SU-DHL-6 (cell line): ENCODE results near the gene FAM236A.
"Not testable (repeated sequence)": the region's sequence is repeated elsewhere in the genome, so short reads cannot be mapped to it uniquely, and the experiment has no call there.

Source experiments
- H2AFZ ChIP-seq: fragments of 200-600 bp; sonication (generic); 2 replicates; pipeline ENCODE4 v1.6.1; 2014; ENCODE audit warnings: low read depth, mild to moderate bottlenecking, moderate library complexity, mixed read lengths, antibody characterized with exemption, low read length; ENCODE audit not compliant: severe bottlenecking
- H3F3A ChIP-seq: fragments of 200-600 bp; shearing (Covaris generic); 2 replicates; pipeline ENCODE4 v1.6.0; 2016; ENCODE audit warnings: antibody characterized with exemption, mild to moderate bottlenecking; ENCODE audit not compliant: insufficient read depth
- H3K27ac ChIP-seq: fragments of 200-600 bp; sonication (generic); 2 replicates; pipeline ENCODE4 v1.5.1; 2016; ENCODE audit warnings: low read depth, mild to moderate bottlenecking, low read length, moderate library complexity, mixed read lengths
- H3K27me3 ChIP-seq: fragments of 200-600 bp; sonication (generic), shearing (Covaris generic); 2 replicates; pipeline ENCODE4 v1.6.0; 2014; ENCODE audit warnings: mild to moderate bottlenecking, low read length
- H3K36me3 ChIP-seq: fragments of 200-600 bp; sonication (generic); 2 replicates; pipeline ENCODE4 v1.6.1; 2014; ENCODE audit warnings: mild to moderate bottlenecking, low read length, mixed read lengths
- H3K4me2 ChIP-seq: fragments of 300-600, 200-600 bp; shearing (Covaris generic), sonication (generic); 2 replicates; pipeline ENCODE4 v1.6.0; 2014; ENCODE audit warnings: low read length, low read depth, mild to moderate bottlenecking; ENCODE audit not compliant: poor library complexity, severe bottlenecking
- H3K4me3 ChIP-seq: fragments of 200-600 bp; sonication (generic); 2 replicates; pipeline ENCODE4 v1.5.1; 2014; ENCODE audit warnings: antibody characterized with exemption, low read length, mild to moderate bottlenecking, mixed read lengths; ENCODE audit not compliant: insufficient read depth, poor library complexity, severe bottlenecking
- H3K79me2 ChIP-seq: fragments of 200-600 bp; sonication (generic); 2 replicates; pipeline ENCODE4 v1.6.1; 2014; ENCODE audit warnings: mild to moderate bottlenecking, low read length, moderate library complexity; ENCODE audit not compliant: insufficient read depth
- H3K9ac ChIP-seq: fragments of 200-600 bp; sonication (generic); 2 replicates; pipeline ENCODE4 v1.7.0; 2014; ENCODE audit warnings: mild to moderate bottlenecking, low read length
- H3K9me2 ChIP-seq: fragments of 200-600 bp; sonication (generic); replicated peaks from 2 replicates; pipeline ENCODE4 v1.6.1; 2014; ENCODE audit warnings: low read length; ENCODE audit not compliant: insufficient read depth
- H3K9me3 ChIP-seq: fragments of 200-600 bp; sonication (generic); 2 replicates; pipeline ENCODE4 v1.6.1; 2014; ENCODE audit warnings: low read length, mixed read lengths; ENCODE audit not compliant: insufficient read depth
- H4K20me1 ChIP-seq: fragments of 200-600 bp; sonication (generic); 2 replicates; pipeline ENCODE4 v1.6.1; 2014; ENCODE audit warnings: low read depth, mild to moderate bottlenecking, antibody characterized with exemption, low read length, moderate library complexity, mixed read lengths

FAM236A gene

GRCh38 chrX:72943035-72943818 is 5.2 kb downstream of the FAM236A start:
- H3K9me3 ChIP-seq, H3K79me2 ChIP-seq, H3K9me2 ChIP-seq, H4K20me1 ChIP-seq, H3K4me2 ChIP-seq, H3F3A ChIP-seq, H3K9ac ChIP-seq, H3K27ac ChIP-seq, H3K36me3 ChIP-seq, H3K27me3 ChIP-seq, H3K4me3 ChIP-seq, H2AFZ ChIP-seq: not testable (repeated sequence)

- not testable (repeated sequence) for H3K9ac ChIP-seq, H3F3A ChIP-seq, H2AFZ ChIP-seq, H4K20me1 ChIP-seq, H3K4me2 ChIP-seq, H3K36me3 ChIP-seq, H3K27ac ChIP-seq, H3K27me3 ChIP-seq, H3K9me3 ChIP-seq, H3K79me2 ChIP-seq, H3K9me2 ChIP-seq, H3K4me3 ChIP-seq
Observed at GRCh38 chrX:72943819-72944169, 5.8 kb downstream of the FAM236A start, which contains the start of gene DMRTC1. Gene DMRTC1 (minus strand): TSS chrX:72943837. CDS start chrX:72875694, 68,143 bp downstream.

GRCh38 chrX:72959971-72960370 is 22.0 kb downstream of the FAM236A start:
- H3K4me2 ChIP-seq, H3K36me3 ChIP-seq, H3K27ac ChIP-seq, H3K27me3 ChIP-seq, H3K9me3 ChIP-seq, H3K4me3 ChIP-seq, H4K20me1 ChIP-seq, H3K9me2 ChIP-seq, H3K79me2 ChIP-seq, H3K9ac ChIP-seq, H2AFZ ChIP-seq, H3F3A ChIP-seq: not testable (repeated sequence)

- H3K4me3 ChIP-seq, H3K27ac ChIP-seq, H3K9me2 ChIP-seq, H3K79me2 ChIP-seq, H4K20me1 ChIP-seq, H3K9ac ChIP-seq, H2AFZ ChIP-seq, H3K27me3 ChIP-seq, H3K9me3 ChIP-seq, H3K36me3 ChIP-seq, H3K4me2 ChIP-seq, H3F3A ChIP-seq: not testable (repeated sequence)
Observed at GRCh38 chrX:72971859-72972258, 33.9 kb downstream of the FAM236A start.

GRCh38 chrX:72974885-72975284 is 36.9 kb downstream of the FAM236A start:
- not testable (repeated sequence) for H3K4me2 ChIP-seq, H3K9me2 ChIP-seq, H2AFZ ChIP-seq, H3K27ac ChIP-seq, H3K4me3 ChIP-seq, H3K9me3 ChIP-seq, H4K20me1 ChIP-seq, H3F3A ChIP-seq, H3K36me3 ChIP-seq, H3K9ac ChIP-seq, H3K79me2 ChIP-seq, H3K27me3 ChIP-seq

GRCh38 chrX:72980894-72981469 is 43.0 kb downstream of the FAM236A start:
- not testable (repeated sequence) for H3K4me3 ChIP-seq, H3K27me3 ChIP-seq, H3K9me3 ChIP-seq, H3K27ac ChIP-seq, H3F3A ChIP-seq, H3K36me3 ChIP-seq, H3K9ac ChIP-seq, H3K4me2 ChIP-seq, H4K20me1 ChIP-seq, H2AFZ ChIP-seq, H3K9me2 ChIP-seq, H3K79me2 ChIP-seq
